ENCODE data around the gene C1QC.

DNA sequence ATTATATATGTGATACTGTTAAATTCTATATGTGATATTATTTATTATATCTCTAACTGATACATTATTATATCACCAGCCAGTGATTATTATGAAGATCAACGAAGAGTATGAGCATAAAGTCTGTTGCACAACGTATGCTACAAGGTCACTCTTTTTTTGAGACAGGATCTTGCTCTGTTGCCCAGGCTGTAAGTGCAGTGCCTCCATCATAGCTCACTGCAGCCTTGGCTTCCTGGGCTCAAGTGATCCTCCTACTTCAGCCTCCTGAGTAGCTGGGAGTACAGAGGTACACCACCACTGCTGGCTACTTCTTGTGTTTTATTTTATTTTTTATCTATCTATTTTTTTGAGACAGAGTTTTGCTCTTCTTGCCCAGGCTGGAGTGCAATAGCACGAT, 53.2 kb downstream of the C1QC start:
- TF ChIP-seq POLR2AphosphoS5 (IDR thresholded peaks at IDR 0.05) (no peak), POLR2A (IDR thresholded peaks at IDR 0.05) (no peak)
- TF ChIP-seq, protein P1, sequence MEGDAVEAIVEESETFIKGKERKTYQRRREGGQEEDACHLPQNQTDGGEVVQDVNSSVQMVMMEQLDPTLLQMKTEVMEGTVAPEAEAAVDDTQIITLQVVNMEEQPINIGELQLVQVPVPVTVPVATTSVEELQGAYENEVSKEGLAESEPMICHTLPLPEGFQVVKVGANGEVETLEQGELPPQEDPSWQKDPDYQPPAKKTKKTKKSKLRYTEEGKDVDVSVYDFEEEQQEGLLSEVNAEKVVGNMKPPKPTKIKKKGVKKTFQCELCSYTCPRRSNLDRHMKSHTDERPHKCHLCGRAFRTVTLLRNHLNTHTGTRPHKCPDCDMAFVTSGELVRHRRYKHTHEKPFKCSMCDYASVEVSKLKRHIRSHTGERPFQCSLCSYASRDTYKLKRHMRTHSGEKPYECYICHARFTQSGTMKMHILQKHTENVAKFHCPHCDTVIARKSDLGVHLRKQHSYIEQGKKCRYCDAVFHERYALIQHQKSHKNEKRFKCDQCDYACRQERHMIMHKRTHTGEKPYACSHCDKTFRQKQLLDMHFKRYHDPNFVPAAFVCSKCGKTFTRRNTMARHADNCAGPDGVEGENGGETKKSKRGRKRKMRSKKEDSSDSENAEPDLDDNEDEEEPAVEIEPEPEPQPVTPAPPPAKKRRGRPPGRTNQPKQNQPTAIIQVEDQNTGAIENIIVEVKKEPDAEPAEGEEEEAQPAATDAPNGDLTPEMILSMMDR (IDR thresholded peaks at IDR 0.05): no peak

All from sigmoid colon (tissue), 4 donors.